Femur (tissue), 1 donor: ENCODE results near the gene CAMK1.

Experiments
- DNase-seq: peaks from one replicate; pipeline ENCODE4 v3.0.0-alpha.2; 2017

The CAMK1 gene

GRCh38 chr3:9770276-9770812, 597 bp upstream of the CAMK1 start:
- DNase-seq: peak; percentile 86

GRCh38 chr3:9769012-9769411, 735 bp downstream of the CAMK1 start:
- DNase-seq: no peak

DNA sequence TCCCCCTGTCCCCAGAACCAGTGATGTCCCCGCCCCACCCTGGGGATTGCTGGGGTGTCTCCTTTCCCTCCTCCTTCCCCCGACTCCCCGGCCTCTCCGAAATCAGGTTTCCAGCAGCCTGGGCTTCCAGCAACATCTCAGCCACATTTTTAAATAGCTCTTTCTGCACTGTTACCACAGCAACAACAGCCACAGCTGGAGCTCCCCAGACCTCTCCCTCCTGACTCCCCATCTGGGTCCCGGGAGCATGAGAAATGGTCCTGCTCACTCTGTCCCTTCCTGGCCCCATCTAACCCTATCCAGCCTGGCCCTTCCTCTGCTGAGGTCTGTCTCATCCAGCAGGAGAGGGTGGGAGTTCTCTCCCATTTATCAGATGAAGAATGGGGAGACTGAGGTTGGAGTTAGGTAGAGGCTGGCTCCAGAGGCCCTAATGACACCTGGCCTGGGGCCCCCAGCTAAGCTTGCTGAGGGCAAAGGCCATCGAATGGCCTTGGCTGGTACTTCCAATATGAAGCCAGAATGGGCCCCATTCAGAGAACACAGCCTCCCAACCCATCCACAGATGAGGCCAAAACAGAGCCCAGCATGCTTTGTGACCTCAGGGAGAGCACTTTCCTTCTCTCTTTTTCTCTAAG, 1.5 kb downstream of the CAMK1 start:
- no peak for DNase-seq

- no peak for DNase-seq
These were observed 2.3 kb downstream of the CAMK1 start for GRCh38 chr3:9767418-9767817.

DNA sequence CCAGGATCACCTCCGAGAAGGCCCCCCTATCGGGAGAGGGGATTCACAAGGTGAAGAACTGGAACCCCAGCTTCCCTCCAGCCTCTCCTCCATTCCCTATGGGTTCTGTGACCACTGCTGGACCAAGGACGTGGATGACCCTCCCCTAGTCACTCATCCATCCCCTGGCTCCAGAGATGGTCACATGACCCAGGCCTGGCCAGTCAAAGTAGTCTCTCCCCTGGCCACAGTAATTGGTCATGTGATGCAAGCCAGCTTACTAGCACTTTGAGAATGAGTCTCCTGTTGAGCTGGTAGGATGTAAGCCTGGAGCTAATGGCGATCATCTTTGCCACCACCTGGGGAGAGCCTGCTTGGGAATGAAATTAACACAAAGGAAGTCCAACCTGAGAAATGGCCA, 3.9 kb downstream of the CAMK1 start:
- no peak for DNase-seq

DNA sequence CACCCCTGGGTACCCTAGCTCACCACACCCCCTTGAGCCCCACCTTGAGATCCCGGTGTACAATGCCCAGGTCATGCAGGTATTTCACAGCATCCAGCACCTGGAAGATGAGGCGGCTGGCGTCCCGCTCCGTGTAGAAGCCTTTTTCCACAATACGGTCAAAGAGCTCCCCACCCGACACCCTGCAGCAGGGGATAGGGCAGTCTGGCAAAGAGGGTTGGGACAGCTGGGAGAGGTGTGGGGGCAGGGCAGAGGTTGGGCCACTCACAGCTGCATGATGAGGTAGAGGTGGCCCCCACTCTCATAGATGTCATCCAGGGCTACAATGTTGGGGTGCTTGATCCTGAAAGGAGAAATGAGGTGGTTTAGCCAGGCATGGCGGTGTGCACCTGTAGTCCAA, 6.9 kb downstream of the CAMK1 start:
- DNase-seq: no peak

DNA sequence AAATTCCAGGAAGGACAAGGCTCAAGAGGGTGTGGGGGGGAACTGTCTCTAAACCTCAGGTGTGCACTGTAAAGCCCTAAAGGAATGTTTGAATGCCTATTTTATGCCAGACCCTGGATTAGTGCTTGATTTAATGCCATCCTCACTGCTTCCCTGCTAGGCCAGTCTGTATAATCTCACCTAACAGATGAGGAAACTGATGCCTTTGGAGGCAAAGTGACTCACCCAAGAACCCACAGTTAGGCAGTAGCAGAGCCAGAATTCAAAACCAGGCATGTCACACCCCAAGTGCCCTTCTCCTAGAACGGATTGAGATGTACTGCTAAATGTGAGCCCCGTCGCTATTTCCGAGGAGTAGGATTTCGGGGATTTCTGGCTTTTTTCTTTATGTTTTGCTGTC, 7.8 kb downstream of the CAMK1 start:
- no peak for DNase-seq

GRCh38 chr3:9760779-9761505, 8.8 kb downstream of the CAMK1 start:
- DNase-seq: no peak

GRCh38 chr3:9757427-9757826, 12.3 kb downstream of the CAMK1 start:
- no peak for DNase-seq

DNA sequence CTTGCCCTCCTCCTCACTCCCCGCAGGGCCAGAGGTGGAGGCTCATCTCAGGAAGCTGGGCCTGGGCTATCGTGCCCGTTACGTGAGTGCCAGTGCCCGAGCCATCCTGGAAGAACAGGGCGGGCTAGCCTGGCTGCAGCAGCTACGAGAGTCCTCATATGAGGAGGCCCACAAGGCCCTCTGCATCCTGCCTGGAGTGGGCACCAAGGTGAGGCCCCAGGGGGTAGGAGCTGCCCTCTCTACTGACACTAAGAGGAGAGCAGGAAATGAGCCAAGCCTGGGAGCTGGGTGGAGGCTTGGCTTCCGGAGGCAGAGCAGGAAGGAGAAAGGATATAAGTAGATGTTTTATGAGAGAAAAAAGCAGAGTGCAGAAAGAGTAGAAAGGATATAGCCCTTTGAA, 15.1 kb downstream of the CAMK1 start:
- no peak for DNase-seq

DNA sequence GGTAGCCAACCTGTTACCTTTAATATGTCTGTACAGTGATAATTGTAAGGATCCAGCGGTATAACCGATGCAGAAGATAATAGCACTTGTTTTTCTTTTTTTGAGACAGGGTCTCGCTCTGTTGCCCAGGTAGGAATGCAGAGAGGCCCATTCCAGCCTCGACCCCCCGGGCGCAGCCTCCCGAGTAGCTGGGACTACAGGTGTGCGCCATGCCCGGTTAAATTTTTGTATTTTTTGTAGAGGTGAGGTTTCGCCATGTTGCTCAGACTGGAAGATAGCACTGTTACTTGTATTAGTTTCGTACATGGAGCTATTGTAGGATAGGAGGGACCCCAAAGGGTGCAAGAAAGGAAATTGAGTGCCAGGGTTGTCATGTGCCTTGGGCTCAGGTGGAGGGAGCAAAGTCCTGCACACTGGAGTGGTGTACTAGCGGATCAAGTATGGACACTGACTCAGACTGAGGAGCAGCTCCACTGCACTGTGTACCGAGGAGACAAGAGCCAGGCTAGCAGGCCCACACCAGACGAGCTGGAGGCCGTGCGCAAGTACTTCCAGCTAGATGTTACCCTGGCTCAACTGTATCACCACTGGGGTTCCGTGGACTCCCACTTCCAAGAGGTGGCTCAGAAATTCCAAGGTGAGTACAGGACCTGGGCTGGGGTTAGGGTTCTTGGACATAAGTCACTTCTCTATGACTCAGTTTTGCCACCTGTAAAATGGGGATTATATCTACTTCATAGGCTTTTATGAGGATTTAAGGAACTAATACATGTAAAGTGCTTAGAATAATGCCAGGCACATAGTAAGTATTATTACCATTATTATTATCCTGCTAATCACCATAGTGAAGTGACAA, 19.0 kb downstream of the CAMK1 start:
- DNase-seq: no peak

- DNase-seq: peak; percentile 98
These were observed 19.8 kb downstream of the CAMK1 start, which contains the start of gene OGG1 for GRCh38 chr3:9749645-9750555. Gene OGG1, plus strand, starts transcription at chr3:9749952. Its CDS starts 335 bp downstream, at chr3:9750287.

DNA sequence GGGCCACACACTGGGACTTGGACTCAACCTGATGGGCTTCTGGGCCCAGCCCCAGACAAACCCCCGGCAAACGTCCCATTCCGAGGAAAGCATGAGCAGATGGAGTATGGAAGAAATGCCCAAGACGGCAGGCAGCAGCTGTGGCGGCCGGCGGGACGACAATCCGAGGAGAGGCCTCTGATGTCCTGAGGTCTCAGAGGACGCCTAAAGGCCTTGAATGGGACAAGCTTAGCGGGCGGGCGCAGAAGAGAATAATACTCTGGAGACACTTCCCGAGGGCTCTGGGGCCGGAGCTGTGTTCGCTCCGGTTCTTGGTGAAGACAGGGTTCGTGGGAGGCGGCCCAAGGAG, 20.5 kb downstream of the CAMK1 start:
- no peak for DNase-seq

DNA sequence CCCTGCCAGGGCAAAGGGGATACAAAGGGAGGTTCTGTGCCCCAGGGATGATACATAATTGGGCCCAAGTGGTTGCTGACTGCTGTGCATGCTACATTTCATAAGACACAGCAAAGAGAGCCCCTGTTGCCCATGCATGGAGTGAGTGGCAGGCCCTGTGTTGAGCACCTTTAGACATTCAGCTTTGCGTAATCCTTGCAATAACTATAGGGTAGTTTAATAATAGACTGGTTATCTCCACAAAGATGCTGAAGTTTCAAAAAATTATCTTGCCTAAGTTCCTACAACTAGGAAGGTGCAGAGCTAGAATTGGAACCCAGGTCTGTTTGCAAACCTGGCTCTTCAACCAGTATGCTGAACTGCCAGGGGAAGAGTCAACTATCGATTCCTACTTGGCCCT, 21.7 kb downstream of the CAMK1 start:
- DNase-seq: no peak

DNA sequence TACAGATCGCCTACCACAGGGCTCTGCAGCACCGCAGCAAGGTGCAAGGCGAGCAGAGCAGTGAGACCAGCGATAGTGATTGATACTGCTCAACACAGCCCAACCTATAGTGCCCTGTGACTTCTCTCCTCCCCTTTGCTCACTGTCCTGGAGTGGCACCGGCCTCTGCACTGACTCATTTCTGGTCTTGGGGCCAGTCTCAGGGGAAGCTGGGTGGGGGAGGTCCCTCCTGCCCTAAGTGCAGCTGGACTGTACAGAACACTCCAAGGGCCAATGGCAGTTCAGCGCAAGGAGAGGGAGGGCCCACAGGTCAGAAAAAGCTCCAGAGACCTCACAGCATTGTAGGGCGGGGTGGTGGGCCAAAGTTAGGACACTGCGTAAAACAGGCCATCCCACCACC, 22.5 kb downstream of the CAMK1 start:
- DNase-seq: no peak

DNA sequence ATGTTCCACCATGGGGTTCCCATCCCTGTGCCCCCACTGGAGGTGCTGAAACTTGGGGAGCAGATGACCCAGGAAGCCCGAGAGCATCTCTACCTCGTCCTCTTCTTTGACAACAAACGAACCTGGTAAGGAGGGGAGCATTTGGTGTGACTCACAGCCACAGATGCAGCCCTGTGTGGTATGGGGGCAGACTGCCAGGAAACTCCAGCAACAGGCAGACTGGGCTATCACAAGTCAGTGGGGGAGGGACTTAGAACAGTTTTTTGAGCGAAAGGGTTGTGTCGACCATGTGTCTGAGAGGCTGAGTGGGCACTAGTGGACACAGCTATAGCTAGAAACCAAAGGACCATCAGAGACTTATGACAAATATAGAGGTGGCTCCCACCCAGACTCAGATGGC, 23.4 kb downstream of the CAMK1 start:
- DNase-seq: no peak

- no peak for DNase-seq
These were observed 24.2 kb downstream of the CAMK1 start for GRCh38 chr3:9745521-9745920.

DNA sequence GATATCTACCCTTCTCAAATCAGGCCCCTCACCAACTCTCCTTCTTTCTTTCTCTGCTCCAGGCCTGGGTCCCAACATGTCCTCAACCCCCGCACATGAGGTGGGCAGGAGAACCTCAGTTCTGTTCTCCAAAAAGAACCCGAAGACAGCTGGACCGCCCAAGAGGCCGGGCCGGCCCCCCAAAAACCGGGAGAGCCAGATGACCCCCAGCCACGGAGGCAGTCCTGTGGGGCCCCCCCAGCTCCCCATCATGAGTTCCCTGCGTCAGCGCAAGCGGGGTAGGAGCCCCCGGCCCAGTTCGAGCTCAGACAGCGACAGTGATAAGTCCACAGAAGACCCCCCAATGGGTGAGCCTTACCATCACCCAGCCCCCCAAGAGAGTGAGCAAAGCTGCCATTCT, 25.6 kb downstream of the CAMK1 start:
- DNase-seq: no peak

DNA sequence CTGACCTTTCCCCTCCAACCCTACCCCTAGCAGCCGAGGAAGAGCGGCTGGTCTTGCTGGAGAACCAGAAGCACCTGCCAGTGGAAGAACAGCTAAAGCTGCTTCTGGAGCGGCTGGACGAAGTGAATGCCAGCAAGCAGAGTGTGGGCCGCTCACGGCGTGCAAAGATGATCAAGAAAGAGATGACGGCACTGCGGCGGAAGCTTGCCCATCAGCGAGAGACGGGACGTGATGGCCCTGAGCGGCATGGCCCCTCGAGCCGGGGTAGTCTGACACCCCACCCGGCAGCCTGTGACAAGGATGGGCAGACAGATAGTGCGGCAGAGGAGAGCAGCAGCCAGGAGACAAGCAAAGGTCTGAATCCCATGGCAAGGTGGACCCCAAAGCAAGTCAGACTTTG, 26.2 kb downstream of the CAMK1 start:
- no peak for DNase-seq

- DNase-seq: no peak
These were observed 27.2 kb downstream of the CAMK1 start for GRCh38 chr3:9742560-9742959.

DNA sequence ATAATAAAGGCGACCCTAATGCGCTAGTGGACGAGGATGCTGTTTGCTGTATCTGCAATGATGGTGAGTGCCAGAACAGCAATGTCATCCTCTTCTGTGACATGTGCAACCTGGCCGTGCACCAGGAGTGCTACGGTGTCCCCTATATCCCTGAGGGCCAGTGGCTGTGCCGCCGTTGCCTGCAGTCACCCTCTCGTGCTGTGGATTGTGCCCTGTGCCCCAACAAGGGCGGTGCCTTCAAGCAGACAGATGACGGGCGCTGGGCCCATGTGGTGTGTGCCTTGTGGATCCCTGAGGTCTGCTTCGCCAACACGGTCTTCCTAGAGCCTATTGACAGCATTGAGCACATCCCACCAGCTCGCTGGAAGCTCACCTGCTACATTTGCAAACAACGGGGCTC, 30.6 kb downstream of the CAMK1 start:
- DNase-seq: no peak

- DNase-seq: no peak
These were observed 32.9 kb downstream of the CAMK1 start for GRCh38 chr3:9736831-9737230.

DNA sequence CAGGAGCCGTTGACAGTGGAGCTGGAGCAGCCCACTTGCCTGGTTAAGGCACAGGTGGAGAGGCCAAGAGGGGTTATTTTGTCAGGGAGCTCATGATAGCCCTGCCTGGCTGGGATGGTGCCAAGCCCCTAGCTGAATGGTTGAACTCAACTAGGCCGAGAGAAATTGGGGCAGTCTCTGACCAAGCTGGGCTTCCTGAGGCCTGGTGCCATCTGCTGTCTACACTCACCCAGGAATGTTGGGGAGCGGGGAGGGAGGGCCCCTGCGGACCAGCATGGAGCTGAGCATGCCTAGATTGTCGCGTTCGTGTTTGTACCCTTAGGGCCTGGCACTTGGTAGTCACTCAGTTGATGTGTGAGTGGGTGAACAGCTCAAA, 37.0 kb downstream of the CAMK1 start:
- no peak for DNase-seq
